GM08714 (cell line): ENCODE data around the gene AQP4.

Experiments used
- H3K4me3 ChIP-seq: fragments of 200-500 bp; sonication (Bioruptor generic); 2 replicates; pipeline ENCODE4 v1.5.1; 2014; ENCODE audit warnings: mild to moderate bottlenecking, low read length, inconsistent platforms
- ZNF274 ChIP-seq: IDR thresholded peaks from 2 replicates; pipeline ENCODE4 v1.6.1; 2012; ENCODE audit warnings: mild to moderate bottlenecking, low read depth, low read length

The AQP4 gene

GRCh38 chr18:26863921-26864497 lies 1.5 kb downstream of the AQP4 start:
- TF ChIP-seq ZNF274, result no peak
- H3K4me3 ChIP-seq, result no peak overlapping the region

GRCh38 chr18:26863122-26863879 lies 2.2 kb downstream of the AQP4 start:
- TF ChIP-seq ZNF274, result no peak
- H3K4me3 ChIP-seq, result no peak overlapping the region

GRCh38 chr18:26862084-26862483 lies 3.4 kb downstream of the AQP4 start:
- no peak for TF ChIP-seq ZNF274
- H3K4me3 ChIP-seq, result no peak overlapping the region

DNA sequence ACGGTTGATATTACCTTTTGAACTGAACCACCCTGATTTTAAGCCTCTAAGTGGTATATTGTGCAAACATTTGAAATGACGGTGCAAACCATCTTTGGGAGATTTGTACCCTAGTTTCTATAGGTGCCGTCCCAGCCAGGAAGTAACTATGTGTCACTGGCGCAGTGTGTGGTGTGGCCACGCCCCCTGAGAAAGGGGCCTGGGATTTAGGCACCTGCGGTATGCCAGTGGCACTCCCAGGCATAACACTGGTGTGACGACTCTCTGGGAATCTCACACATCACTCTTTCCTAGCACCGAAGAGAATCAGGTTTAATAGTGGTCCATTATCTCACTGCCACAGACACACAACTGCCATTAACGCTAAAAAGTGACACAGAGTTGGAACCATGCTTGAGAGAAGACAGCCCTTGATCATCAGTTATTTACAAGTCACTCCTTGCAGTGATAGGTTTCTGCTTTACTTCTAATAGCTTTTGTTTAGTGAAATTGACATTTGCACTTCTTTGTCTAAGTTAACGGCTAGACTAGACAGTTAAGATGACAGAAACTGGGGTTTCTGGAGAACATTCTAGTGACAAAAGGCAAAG lies 11.1 kb downstream of the AQP4 start:
- TF ChIP-seq ZNF274, result no peak

DNA sequence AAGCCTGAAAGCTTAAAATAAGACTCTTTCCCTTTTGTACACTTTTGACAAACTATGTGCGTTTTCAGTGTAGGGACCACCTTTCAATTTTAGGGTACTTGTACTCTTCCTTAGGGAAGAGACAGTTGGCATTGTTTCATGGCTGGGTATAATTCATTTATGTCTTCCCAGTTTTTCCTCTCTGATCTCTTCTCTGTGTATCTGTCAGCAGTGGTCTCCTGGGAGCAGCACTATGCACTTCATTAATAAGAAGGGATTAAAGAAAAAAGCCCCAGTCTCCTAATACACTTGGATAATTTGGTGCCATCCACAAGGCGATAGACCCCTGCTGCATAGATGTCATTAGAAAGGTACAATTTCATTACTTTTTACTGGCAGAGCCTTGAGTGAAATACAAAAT lies 12.1 kb downstream of the AQP4 start:
- no peak for TF ChIP-seq ZNF274
- no peak overlapping the region for H3K4me3 ChIP-seq

More for the DNA sequence above, 11.1 kb downstream of the AQP4 start:
- H3K4me3 ChIP-seq, result no peak overlapping the region

- no peak for TF ChIP-seq ZNF274
- H3K4me3 ChIP-seq, result no peak overlapping the region
These were observed 21.7 kb downstream of the AQP4 start for GRCh38 chr18:26843760-26844159.

DNA sequence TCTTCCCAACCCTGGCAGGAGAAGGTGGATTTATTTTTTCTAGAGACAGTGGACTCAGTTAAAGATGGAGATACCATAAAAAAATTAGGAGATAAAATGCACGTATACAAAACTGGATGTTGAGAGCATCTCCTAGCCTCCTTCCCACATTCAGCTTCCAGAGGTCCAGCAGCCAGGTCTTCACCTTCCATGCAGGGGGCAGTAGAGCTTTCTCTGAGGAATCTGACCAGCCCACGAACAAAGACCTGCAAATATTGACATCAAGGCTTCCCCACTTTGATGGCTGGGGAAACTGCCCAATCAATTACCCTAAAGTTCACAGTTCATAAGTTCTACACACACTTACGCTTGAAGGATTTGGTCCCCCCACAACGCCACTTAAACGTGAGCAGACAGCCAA lies 24.5 kb downstream of the AQP4 start:
- H3K4me3 ChIP-seq, result no peak overlapping the region
- TF ChIP-seq ZNF274, result no peak

GRCh38 chr18:26839609-26840008 lies 25.9 kb downstream of the AQP4 start:
- H3K4me3 ChIP-seq, result no peak overlapping the region
- TF ChIP-seq ZNF274, result no peak

DNA sequence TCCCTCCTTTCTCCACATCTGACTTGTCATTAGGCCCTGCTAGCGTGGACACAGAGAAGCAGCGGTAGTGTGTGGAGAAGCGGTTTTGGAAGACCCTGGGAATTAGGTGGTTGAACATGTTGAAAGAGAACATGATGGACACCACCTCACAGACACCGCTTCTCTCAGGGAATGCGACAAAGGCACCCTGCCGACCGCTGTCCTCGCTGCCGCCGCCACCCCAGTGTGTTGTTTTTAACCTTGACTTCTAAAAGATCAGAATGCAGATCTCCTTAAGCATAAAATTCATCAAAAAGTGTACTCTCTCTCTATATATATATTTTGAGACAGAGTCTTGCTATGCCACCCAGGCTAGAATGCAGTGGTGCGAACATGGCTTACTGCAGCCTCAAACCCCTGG lies 33.2 kb downstream of the AQP4 start:
- H3K4me3 ChIP-seq, result no peak overlapping the region
- no peak for TF ChIP-seq ZNF274

GRCh38 chr18:26827581-26827980 lies 37.9 kb downstream of the AQP4 start:
- no peak for TF ChIP-seq ZNF274

DNA sequence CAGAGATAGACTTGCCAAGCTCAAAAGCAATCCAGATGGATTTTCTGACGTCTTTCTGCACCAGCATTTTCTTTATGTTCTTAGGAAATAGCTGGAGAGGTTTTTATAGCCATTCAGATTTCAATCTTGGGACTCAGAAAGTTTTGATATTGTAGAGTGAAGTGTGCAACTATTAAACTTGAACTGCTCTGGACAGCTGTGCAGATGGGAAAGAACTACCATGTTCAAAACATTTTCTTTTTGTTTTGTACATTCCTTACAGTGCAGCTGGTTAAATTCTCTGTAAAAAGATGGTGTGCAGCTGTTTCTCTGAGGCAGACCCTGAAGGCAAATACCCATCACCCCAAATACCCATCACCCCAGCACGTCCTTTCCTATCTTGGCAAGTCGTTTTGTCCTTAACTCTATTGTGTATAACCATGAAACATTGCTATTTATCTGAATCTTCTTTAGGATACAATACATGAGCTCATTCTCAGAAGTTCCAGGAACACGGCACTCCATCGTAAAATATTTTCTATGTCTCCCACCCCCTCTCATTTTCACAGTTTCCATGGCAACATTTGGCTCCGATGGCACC lies 38.8 kb downstream of the AQP4 start:
- TF ChIP-seq ZNF274, result no peak

More at GRCh38 chr18:26827581-26827980, 37.9 kb downstream of the AQP4 start:
- no peak overlapping the region for H3K4me3 ChIP-seq

DNA sequence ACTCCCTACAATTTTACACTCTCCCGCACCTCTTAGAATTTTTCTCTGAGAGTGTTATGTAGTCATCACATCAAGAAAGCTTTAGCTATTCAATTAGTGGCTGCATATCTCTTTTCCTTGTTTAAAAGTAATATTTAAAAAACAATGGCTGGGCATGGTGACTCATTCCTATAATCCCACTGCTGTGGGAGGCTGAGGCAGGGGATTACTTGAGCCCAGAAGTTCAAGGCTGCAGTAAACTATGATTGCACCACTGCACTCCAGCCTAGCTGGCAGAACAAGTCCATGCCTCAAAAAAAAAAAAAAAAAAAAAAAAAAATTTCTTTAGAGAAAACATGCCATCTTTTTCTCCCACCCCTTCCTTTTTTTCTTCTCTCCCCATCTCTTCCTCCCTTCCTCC lies 44.3 kb downstream of the AQP4 start:
- TF ChIP-seq ZNF274, result no peak

More for the DNA sequence above, 38.8 kb downstream of the AQP4 start:
- H3K4me3 ChIP-seq, result no peak overlapping the region

GRCh38 chr18:26819046-26819445 lies 46.5 kb downstream of the AQP4 start:
- no peak for TF ChIP-seq ZNF274
- no peak overlapping the region for H3K4me3 ChIP-seq

More for the DNA sequence above, 44.3 kb downstream of the AQP4 start:
- H3K4me3 ChIP-seq, result no peak overlapping the region

DNA sequence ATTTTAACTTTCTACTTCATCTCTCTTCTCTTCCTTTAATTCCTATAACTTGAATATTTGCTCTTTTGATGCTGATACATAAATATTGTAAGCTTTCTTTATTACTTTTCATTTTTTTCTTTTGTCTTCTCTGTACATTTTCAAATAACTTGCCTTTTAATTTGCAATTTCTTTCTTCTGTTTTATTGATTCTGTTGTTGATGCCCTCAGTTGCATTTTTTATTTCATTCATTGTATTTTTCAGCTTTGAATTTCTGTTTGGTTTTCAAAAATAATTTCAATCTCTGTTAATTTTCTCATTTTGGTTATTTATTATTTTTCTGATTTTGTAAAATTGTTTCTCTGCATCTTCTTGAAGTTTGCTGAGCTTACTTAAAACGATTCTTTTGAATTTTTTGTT lies 47.0 kb downstream of the AQP4 start:
- no peak for TF ChIP-seq ZNF274
- H3K4me3 ChIP-seq, result no peak overlapping the region

- no peak overlapping the region for H3K4me3 ChIP-seq
- TF ChIP-seq ZNF274, result no peak
These were observed 52.5 kb downstream of the AQP4 start for GRCh38 chr18:26813043-26813442.
